ENCODE data around the gene PTPRE. TPM values are rescaled to one million over a fixed set of nuclear protein-coding genes. Genes with fewer than 3 reads are reported as not detected.

Gene PTPRE
- total RNA-seq, 5 donors from 2014 or later (not counting 1 experiment from before 2014, with no cell fraction given): 23.2 to 69.2 (median 32.2) TPM

GRCh38 chr10:127888521-127889312 lies 18.2 kb upstream of the PTPRE start:
- H3K36me3 Mint-ChIP-seq: no peaks in the 10 kb centered on the region
- no peak overlapping the region for H3K27ac Mint-ChIP-seq
- peaks cover 0 to 23% of the 10 kb centered on the region in 2 donors for H3K27me3 Mint-ChIP-seq
- POLR2A ChIA-PET: no interaction called here
- no peaks in the 10 kb centered on the region for H3K4me1 Mint-ChIP-seq
- H3K4me3 Mint-ChIP-seq: no peak overlapping the region
- Histone ChIP-seq H3K4me1 (ENCODE audit: control insufficient read depth in 1 of 2, extremely low read depth in 1 of 2, insufficient read depth in 2 of 2, low read length in 2 of 2) (no peaks in the 10 kb centered on the region), H3K27ac (ENCODE audit: low read length) (no peak overlapping the region), H3K36me3 (ENCODE audit: control insufficient read depth in 2 of 2, extremely low read depth in 1 of 2, insufficient read depth in 1 of 2, low read length in 1 of 2) (no peaks in the 10 kb centered on the region), H3K9me3 (no peaks in the 10 kb centered on the region), H3K4me3 (ENCODE audit: control insufficient read depth in 1 of 2, extremely low read depth in 1 of 2, low read length in 1 of 2) (no peak overlapping the region), H3K27me3 (replicated peaks in 1 of 2; ENCODE audit: control insufficient read depth in 2 of 2, extremely low read depth in 1 of 2, insufficient read depth in 2 of 2, low read length in 1 of 2) (peaks cover 0 to 8% of the 10 kb centered on the region in 2 experiments)
- no peaks in the 10 kb centered on the region for H3K9me3 Mint-ChIP-seq
- CTCF ChIA-PET: no interaction called here
- no CpG with 5 or more reads among the region's 13 CpGs for WGBS (ENCODE audit: insufficient coverage)
- no peak for DNase-seq
- ATAC-seq (replicated peaks in 1 of 4): no peak

- ATAC-seq (replicated peaks in 1 of 4) (no peak), DNase-seq (no peak)
- 48% methylated on average over 2 of the region's 4 CpGs for WGBS (ENCODE audit: insufficient coverage)
- Mint-ChIP-seq H3K9me3 (no peaks in the 10 kb centered on the region), H3K27me3 (peaks cover 0 to 26% of the 10 kb centered on the region in 2 donors), H3K36me3 (no peaks in the 10 kb centered on the region), H3K4me1 (no peaks in the 10 kb centered on the region), H3K27ac (no peak overlapping the region), H3K4me3 (no peak overlapping the region)
- Histone ChIP-seq H3K4me1 (ENCODE audit: control insufficient read depth in 1 of 2, extremely low read depth in 1 of 2, insufficient read depth in 2 of 2, low read length in 2 of 2) (no peaks in the 10 kb centered on the region), H3K4me3 (ENCODE audit: control insufficient read depth in 1 of 2, extremely low read depth in 1 of 2, low read length in 1 of 2) (no peak overlapping the region), H3K27ac (ENCODE audit: low read length) (no peak overlapping the region), H3K36me3 (ENCODE audit: control insufficient read depth in 2 of 2, extremely low read depth in 1 of 2, insufficient read depth in 1 of 2, low read length in 1 of 2) (no peaks in the 10 kb centered on the region), H3K9me3 (no peaks in the 10 kb centered on the region), H3K27me3 (replicated peaks in 1 of 2; ENCODE audit: control insufficient read depth in 2 of 2, extremely low read depth in 1 of 2, insufficient read depth in 2 of 2, low read length in 1 of 2) (peaks cover 0 to 8% of the 10 kb centered on the region in 2 experiments)
- ChIA-PET CTCF (no interaction called here), POLR2A (no interaction called here)
Observed at GRCh38 chr10:127889605-127890195, 17.2 kb upstream of the PTPRE start.

DNA sequence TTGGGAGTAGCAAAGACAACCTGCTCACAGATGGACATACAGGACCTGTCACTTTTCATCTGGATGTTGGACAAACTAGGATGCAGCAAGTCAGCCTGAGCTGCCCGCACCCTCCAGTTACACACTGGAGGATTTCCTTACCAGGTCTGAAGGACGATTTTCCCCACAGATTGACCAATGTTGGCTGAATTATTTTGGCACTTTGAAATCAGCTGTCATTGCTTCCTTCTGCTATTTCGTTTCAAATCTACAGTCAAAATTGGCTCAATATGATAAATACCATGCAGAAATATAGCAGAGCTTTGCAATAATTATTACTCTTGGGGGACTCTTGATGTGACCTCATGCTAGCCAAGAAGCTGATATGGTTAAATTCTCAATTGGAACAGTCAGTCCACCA lies 16.7 kb upstream of the PTPRE start:
- Histone ChIP-seq H3K36me3 (ENCODE audit: control insufficient read depth in 2 of 2, extremely low read depth in 1 of 2, insufficient read depth in 1 of 2, low read length in 1 of 2) (no peaks in the 10 kb centered on the region), H3K4me3 (ENCODE audit: control insufficient read depth in 1 of 2, extremely low read depth in 1 of 2, low read length in 1 of 2) (no peak overlapping the region), H3K27ac (ENCODE audit: low read length) (no peak overlapping the region), H3K4me1 (ENCODE audit: control insufficient read depth in 1 of 2, extremely low read depth in 1 of 2, insufficient read depth in 2 of 2, low read length in 2 of 2) (no peaks in the 10 kb centered on the region), H3K27me3 (replicated peaks in 1 of 2; ENCODE audit: control insufficient read depth in 2 of 2, extremely low read depth in 1 of 2, insufficient read depth in 2 of 2, low read length in 1 of 2) (peaks cover 0 to 8% of the 10 kb centered on the region in 2 experiments), H3K9me3 (no peaks in the 10 kb centered on the region)
- H3K27ac Mint-ChIP-seq: no peak overlapping the region
- peaks cover 0 to 27% of the 10 kb centered on the region in 2 donors for H3K27me3 Mint-ChIP-seq
- ChIA-PET CTCF (no interaction called here), POLR2A (no interaction called here)
- WGBS (ENCODE audit: insufficient coverage): 100% methylated on average over 1 of the region's 3 CpGs
- DNase-seq (no peak), ATAC-seq (replicated peaks in 1 of 4) (no peak)
- no peaks in the 10 kb centered on the region for H3K36me3 Mint-ChIP-seq
- no peaks in the 10 kb centered on the region for H3K9me3 Mint-ChIP-seq
- no peak overlapping the region for H3K4me3 Mint-ChIP-seq
- H3K4me1 Mint-ChIP-seq: no peaks in the 10 kb centered on the region

DNA sequence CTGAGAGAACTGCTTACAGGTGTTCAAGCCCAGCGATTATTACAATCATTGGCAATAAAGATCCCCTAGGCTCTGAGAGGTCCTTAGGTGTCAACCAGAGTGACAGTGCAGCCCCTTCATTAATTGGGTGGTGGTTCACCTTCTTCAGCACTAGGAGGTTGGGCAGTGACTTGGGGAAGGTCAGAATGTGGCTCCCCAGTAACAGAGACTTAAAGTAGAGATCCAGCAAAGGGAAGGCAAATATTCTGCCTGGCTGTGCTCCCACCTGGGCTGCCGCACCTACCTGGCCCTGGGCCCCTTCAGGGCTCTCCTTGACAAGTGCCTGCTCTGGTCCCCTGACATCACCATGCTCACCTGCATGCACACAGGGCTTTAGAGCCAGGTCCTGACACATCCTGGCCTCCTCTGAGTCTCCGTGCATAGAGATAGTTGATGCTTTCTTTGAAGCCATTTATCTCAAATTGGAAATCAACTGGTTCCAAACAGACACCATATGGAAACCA lies 16.0 kb upstream of the PTPRE start:
- Histone ChIP-seq H3K36me3 (ENCODE audit: control insufficient read depth in 2 of 2, extremely low read depth in 1 of 2, insufficient read depth in 1 of 2, low read length in 1 of 2) (no peaks in the 10 kb centered on the region), H3K4me3 (ENCODE audit: control insufficient read depth in 1 of 2, extremely low read depth in 1 of 2, low read length in 1 of 2) (no peak overlapping the region), H3K9me3 (no peaks in the 10 kb centered on the region), H3K4me1 (ENCODE audit: control insufficient read depth in 1 of 2, extremely low read depth in 1 of 2, insufficient read depth in 2 of 2, low read length in 2 of 2) (no peaks in the 10 kb centered on the region), H3K27me3 (replicated peaks in 1 of 2; ENCODE audit: control insufficient read depth in 2 of 2, extremely low read depth in 1 of 2, insufficient read depth in 2 of 2, low read length in 1 of 2) (peaks cover 0 to 8% of the 10 kb centered on the region in 2 experiments), H3K27ac (ENCODE audit: low read length) (no peak overlapping the region)
- ATAC-seq (replicated peaks in 1 of 4): no peak
- Mint-ChIP-seq H3K4me1 (no peaks in the 10 kb centered on the region), H3K36me3 (no peaks in the 10 kb centered on the region), H3K27me3 (peaks cover 0 to 27% of the 10 kb centered on the region in 2 donors), H3K4me3 (no peak overlapping the region), H3K27ac (no peak overlapping the region), H3K9me3 (no peaks in the 10 kb centered on the region)
- ChIA-PET POLR2A (no interaction called here), CTCF (no interaction called here)
- DNase-seq: no peak
- WGBS (ENCODE audit: insufficient coverage): 85% methylated on average over 2 of the region's 3 CpGs

GRCh38 chr10:127892743-127893142 lies 14.2 kb upstream of the PTPRE start, which contains the start of gene CLRN3:
Gene CLRN3, minus strand, starts transcription at chr10:127892941. Its CDS starts 157 bp downstream, at chr10:127892784.
- H3K27me3 Mint-ChIP-seq: peaks cover 0 to 21% of the 10 kb centered on the region in 2 donors
- no peak within 1 kb of the TSS for H3K27ac ChIP-seq (ENCODE audit: low read length)

DNA sequence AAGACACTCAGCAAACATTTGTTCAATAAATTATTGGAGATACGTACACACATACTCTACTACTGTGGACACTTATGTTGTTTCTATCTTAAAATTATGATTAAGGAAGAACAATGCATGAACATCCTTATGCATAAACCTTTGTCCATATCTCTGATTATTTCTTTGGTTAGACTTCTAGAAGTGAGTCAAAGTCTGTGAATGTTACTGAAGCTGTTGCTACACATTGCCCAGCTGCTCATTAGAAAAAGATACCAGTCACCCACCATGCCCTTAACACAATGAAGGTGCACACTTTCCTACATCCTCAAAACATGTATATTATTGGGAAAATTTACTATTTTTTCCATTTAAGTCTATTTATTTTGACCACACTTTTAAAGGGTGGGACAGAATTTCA lies 12.8 kb upstream of the PTPRE start:
- no peaks in the 10 kb centered on the region for H3K4me1 Mint-ChIP-seq
- no peaks in the 10 kb centered on the region for H3K4me1 ChIP-seq (ENCODE audit: control insufficient read depth in 1 of 2, extremely low read depth in 1 of 2, insufficient read depth in 2 of 2, low read length in 2 of 2)
- no peak overlapping the region for H3K4me3 ChIP-seq (ENCODE audit: control insufficient read depth in 1 of 2, extremely low read depth in 1 of 2, low read length in 1 of 2)
- peaks cover 13 to 17% of the 10 kb centered on the region in 2 donors for H3K27me3 Mint-ChIP-seq
- no CpG with 5 or more reads among the region's 1 CpG for WGBS (ENCODE audit: insufficient coverage)
- ATAC-seq (replicated peaks in 1 of 4) (no peak), DNase-seq (no peak)
- ChIA-PET CTCF (no interaction called here), POLR2A (no interaction called here)
- H3K36me3 ChIP-seq (ENCODE audit: control insufficient read depth in 2 of 2, extremely low read depth in 1 of 2, insufficient read depth in 1 of 2, low read length in 1 of 2): no peaks in the 10 kb centered on the region
- H3K9me3 Mint-ChIP-seq: peaks cover 2 to 4% (median 3%) of the 10 kb centered on the region in 3 donors
- H3K27ac ChIP-seq (ENCODE audit: low read length): no peak overlapping the region
- H3K27ac Mint-ChIP-seq: no peak overlapping the region
- no peaks in the 10 kb centered on the region for H3K9me3 ChIP-seq
- H3K27me3 ChIP-seq (replicated peaks in 1 of 2; ENCODE audit: control insufficient read depth in 2 of 2, extremely low read depth in 1 of 2, insufficient read depth in 2 of 2, low read length in 1 of 2): no peaks in the 10 kb centered on the region
- H3K36me3 Mint-ChIP-seq: no peaks in the 10 kb centered on the region
- H3K4me3 Mint-ChIP-seq: no peak overlapping the region

More at GRCh38 chr10:127892743-127893142, 14.2 kb upstream of the PTPRE start, which contains the start of gene CLRN3:
- Histone ChIP-seq H3K27me3 (replicated peaks in 1 of 2; ENCODE audit: control insufficient read depth in 2 of 2, extremely low read depth in 1 of 2, insufficient read depth in 2 of 2, low read length in 1 of 2) (peaks cover 0 to 4% of the 10 kb centered on the region in 2 experiments), H3K9me3 (no peaks in the 10 kb centered on the region), H3K4me3 (ENCODE audit: control insufficient read depth in 1 of 2, extremely low read depth in 1 of 2, low read length in 1 of 2) (no peak within 1 kb of the TSS), H3K36me3 (ENCODE audit: control insufficient read depth in 2 of 2, extremely low read depth in 1 of 2, insufficient read depth in 1 of 2, low read length in 1 of 2) (no peaks in the 10 kb centered on the region), H3K4me1 (ENCODE audit: control insufficient read depth in 1 of 2, extremely low read depth in 1 of 2, insufficient read depth in 2 of 2, low read length in 2 of 2) (no peaks in the 10 kb centered on the region)
- Mint-ChIP-seq H3K4me3 (no peak within 1 kb of the TSS), H3K4me1 (no peaks in the 10 kb centered on the region), H3K27ac (no peak within 1 kb of the TSS), H3K36me3 (no peaks in the 10 kb centered on the region), H3K9me3 (peaks cover 0 to 4% (median 2%) of the 10 kb centered on the region in 3 donors)
- DNase-seq (no peak), ATAC-seq (replicated peaks in 1 of 4) (no peak)
- ChIA-PET CTCF (interaction anchor here in 1 of 2 donors (1.1 kb wide), 1 partner anchor 13 kb away, joined by 3 read pairs; no protein-coding TSS in a partner anchor), POLR2A (interaction anchor here in 1 of 2 donors (0.6 kb wide), 1 partner anchor 226 kb away, joined by 4 read pairs; no protein-coding TSS in a partner anchor)
